Inflammatory macrophage treated with lipopolysaccharide for 1 hour (primary cell): ENCODE results near the gene PDX1.
"Not testable (repeated sequence)": the region's sequence is repeated elsewhere in the genome, so short reads cannot be mapped to it uniquely, and the experiment has no call there.

Experiments
- DNase-seq, 2 donors: peaks; one replicate each; pipeline ENCODE4 v3.0.0-alpha.2; 2020 to 2022

The PDX1 gene

DNA sequence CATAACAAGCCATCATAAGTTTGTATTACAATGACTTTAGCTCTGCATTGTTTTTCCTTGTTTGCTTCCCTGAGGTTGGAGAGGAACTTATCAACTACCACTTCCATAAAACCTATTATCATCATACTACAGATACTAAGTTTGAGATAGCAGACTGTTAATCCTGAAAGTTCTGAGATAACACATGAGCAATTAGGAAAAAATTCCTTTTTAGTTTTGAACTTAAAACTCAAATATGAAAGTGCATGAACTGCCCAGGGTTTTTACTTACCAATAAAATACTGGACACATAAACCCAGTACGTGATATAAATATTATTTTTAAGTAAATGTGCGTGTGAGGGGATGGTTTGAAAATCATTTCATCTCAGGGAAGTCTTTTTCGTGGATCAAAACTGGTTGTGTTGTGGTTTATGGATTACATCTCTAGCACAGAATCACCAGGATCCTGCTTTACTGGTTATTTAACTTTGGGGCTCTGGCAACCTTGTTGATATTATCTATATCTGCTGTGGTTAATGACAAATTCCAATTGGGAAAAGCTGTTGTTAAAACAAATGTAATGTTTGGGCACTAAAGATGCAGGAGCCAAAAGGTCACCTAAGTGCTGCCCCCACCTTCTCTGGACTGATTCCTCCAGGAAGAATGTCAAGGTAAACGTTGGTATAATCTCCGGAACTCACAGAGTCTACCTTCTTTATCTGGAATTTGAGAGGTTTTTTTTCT is 36.9 kb downstream of the PDX1 start:
- no peak for DNase-seq

DNA sequence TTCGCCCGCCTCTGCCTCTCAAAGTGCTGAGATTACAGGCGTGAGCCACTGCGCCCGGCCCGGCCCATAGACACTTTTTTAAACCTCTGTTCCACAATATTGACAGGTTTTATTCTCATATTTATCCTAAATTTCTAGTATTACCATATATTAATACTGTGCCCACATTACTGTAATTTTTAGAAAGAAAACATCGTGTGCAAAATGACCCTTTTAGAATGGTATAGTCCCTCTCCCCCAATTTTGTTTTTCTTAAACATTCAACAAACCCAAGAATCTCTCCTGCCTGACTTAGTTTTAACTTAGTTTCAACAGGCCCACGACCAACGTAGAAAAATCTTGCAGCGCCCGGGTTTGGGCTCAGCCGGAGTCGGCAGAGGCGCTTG is 40.2 kb downstream of the PDX1 start:
- no peak for DNase-seq

DNA sequence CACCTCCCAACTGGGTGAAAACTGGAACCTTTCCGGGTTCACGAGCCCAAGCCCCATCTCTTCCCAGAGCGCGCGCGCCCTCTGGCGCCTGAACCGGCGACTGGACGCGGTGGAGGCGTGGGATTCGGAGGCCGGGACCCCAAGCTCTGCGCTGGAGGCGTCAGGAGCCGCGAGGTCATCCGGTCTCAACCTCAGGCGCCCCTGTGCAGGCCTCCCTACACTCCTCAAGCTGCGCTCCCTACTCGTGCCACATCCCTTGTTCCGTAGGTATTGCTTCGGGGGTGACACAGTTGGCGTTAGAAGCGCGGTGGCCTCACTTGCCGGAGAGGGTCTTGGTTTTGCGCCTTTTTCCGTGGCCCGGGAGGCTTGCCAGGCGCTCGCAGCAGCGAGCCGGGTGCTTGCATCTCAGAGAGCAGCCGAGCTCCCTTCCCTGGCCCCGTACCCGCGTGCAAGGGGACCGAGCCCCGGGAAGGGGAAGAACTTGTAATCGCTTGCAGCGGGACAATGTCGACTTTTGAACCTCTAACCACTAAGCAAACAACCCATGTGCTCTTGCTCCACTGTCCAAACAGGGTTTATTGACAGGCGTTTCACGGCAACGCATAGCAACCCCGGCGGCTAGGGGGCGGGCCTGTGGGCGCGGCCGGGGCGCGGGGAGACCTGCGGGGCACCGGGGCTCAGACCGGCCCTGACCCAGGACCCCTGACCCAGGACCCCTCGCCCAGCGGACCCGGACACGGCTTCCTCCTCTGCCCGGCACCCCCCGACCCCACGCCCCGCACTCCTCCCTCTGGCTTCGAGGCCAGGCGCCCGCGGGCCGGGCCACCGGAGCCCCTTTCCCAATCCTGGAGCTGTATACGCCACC is 40.8 kb downstream of the PDX1 start:
- DNase-seq: peak; percentile 27 to 62

DNA sequence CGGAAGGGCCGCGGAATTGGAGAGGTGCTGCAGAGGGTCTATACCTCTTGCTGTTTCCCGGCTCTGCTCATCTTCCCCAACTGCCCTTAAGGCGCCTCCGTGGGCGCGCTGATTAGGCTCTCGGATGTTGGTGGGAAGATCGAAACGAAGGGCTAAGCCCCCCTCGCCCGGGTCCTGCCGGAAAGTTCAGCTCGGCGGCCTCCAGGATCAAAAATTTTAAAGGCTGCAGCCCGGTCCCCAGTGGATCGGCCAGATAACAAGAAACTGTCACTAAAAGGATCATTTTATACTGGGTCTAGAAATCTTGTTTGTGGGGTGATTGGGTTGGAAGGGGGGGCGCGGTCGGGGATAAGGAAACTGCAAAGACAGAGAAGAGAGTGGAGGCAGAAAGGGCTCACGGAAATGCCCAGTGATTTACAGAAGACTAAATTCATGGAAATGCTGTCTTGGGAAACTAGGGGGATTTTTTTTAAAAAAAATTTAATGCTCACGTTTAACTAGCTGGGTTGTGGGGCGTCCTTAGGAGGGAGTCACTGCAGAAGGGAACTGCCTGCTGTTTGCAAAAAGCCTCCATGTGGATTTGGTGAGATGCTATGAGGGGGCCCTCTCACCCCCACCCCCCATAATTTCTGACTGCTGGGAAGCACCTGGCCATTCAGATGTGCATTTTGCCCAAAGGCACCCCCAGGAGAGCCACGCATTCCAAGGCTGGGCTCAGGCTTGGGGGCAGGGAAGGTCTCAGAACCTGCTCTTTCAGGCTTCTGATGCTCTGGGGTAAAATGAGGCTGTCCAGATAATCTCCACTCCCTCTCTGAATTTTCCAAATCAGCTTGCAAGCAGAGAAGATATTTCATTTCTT is 41.7 kb downstream of the PDX1 start:
- DNase-seq: peak; percentile 39 to 41

DNA sequence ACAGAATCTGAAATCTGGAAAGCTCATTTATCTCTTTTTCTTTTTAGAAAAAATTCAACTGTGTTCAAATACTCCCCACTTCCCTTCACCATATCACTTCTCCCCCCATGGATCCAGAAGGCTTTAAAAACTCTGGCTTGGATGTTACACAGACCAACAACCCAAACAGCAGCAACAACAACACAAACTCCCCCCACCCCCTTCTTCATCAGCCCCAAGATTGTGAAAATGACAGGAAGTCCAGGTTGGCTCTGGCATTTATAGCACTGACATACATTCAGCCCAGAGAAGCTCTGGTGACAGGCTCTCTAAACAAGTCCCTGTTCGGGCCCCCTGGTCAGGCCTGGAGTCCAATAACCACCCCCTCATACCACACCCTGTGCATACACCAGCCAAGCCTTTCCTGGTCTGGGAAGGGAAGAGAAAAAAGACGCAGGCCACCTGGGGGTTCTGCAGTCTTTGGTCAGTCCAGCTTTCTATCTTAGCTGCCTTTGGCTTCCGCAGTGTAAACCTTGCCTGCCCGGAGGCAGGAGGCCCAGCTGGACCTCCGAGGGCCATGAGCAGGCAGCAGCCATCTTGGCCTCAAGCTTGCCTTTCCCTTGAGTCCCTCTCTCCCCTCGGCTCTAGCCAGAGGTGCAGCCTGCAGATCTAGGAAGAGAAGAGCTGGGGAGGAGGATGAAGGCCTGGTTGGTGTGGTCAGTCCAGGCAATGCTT is 42.5 kb downstream of the PDX1 start:
- DNase-seq: no peak

DNA sequence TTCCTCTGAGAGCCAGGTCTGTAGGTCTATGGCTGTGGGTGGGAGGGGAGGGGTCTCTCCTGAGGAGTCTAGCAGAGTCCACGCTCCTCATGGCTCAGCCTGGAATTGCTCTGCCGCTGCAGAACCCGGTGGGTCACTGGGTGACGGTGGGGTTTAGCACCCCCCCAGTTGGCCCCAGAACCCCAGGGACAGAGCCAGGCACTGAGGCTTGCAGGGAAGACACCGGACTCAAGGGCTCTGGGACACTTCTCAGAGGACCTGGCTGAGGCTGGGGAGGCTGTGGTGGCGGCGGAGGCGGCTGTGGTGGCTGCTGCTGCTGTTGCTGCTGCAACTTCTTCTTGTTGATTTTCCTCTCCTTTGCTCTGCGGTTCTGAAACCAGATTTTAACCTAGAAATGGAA is 43.2 kb downstream of the PDX1 start:
- DNase-seq: no peak

DNA sequence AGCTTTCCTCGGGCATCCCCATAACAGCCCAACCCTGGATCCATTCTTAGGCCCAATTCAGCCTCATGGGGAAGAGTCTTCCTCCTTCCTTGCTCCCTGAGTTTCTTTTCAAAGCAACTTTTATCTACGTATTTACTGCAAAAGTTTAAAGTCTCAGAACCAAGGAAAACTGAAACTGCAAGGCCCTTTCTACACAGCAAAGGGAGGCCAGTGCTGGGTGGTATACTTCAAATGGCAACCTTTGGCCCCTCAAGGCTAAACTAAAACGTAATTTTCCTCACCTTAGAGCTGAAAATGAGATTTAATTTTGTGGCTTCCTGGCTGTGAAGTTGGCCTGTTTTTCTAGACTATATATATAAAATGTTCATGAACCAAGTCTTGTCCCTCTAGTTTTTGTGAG is 43.7 kb downstream of the PDX1 start:
- DNase-seq: no peak

DNA sequence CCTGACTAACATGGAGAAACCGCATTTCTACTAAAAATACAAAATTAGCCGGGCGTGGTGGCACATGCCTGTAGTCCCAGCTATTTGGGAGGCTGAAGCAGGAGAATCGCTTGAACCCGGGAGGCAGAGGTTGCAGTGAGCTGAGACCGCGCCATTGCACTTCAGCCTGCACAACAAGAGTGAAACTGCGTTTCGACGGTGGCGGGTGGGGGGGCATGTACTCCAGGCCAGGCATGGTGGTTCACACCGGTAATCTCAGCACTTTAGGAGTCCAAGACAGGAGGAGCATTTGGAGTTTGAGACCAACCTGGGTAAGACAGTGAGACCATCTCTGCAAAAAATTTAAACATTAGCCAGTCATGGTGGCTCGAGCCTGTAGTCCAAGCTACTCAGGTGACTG is 44.4 kb downstream of the PDX1 start:
- not testable (repeated sequence) for DNase-seq

DNA sequence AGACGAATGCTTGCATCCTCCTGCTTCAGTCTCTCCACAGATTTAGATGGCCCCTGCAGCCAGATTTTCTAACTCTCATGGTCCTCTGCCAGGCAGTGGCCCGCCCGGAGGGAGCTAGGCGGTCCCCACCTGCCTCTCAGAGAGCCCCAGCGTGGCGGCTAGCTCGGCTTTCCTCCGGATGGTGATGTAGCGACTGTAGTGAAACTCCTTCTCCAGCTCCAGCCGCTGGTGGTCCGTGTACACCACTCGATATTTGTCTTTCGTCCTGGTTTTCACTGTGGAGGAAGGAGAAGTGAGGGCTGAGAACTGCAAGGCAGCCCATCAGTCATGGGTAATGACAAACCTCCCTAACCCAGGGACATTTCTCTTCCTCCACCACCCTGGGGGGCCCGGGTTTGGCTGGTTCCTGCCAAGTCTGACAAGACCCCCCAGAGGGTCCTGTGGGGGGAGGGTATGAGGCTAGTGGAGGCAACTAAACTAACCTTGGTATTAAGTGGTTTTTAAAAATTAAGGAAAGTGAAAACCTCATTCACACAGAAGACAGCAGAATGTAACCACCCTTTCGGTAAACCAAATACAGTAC is 45.0 kb downstream of the PDX1 start:
- no peak for DNase-seq

DNA sequence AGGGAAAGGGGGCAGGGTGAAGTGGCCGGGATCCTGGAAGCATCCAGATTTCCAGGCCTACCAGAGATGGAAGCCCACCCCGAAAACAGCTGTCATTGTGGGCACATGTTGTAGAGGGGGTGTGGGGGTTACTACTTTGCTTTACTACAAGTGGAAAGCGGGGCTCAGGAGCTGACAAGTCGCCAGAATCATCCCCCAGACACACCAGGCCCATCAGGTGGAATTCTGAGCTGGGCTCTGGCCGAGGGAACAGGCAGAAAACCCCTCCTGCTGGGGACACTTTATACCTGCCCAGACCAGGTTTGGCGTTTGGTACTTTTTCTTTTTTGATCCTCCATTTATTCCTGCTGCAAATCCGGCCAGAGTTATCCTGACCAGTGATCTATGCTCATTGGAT is 45.5 kb downstream of the PDX1 start:
- DNase-seq: no peak

DNA sequence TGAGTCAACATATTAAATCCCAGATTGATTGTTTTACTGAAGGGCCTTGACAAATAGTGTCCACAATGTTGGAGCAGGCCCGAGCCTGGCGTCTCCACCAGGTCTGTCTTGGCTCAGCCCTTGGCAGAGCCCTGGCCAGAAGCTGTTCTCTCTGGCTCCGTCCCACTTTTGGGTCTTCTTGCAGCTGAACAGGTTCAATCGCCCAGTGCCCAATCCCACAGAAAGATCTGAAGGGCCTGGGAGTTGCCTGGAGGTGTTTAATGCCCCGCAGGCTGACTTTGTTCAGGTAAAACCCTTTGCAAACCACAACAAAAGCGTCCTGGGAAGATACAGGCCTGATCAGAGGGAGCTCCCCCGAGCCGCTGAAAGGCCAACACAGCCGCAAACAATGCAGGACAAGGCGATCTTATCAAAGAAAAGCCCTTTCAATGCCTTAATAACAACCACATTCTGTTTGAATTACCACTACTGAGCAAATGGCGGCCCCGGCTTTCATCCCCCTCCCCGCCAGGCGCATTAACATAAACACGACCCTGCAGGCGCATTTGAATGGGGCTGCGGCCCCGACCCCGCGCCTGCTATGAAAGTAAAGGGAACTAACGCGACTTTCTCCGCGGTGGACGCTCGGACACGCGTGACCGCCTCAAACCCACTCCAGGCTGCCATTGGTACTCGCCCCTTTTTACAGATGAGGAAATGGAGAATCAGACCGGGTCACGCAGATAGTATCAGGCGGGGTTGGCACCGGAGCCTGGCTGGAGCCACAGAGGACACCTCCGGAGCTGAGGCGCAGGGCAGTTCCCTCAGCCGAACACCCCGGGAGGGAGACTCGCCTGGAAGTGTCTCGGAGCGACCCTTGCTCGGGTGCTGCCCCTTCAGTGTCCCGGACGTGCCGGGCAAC is 46.2 kb downstream of the PDX1 start:
- no peak for DNase-seq

DNA sequence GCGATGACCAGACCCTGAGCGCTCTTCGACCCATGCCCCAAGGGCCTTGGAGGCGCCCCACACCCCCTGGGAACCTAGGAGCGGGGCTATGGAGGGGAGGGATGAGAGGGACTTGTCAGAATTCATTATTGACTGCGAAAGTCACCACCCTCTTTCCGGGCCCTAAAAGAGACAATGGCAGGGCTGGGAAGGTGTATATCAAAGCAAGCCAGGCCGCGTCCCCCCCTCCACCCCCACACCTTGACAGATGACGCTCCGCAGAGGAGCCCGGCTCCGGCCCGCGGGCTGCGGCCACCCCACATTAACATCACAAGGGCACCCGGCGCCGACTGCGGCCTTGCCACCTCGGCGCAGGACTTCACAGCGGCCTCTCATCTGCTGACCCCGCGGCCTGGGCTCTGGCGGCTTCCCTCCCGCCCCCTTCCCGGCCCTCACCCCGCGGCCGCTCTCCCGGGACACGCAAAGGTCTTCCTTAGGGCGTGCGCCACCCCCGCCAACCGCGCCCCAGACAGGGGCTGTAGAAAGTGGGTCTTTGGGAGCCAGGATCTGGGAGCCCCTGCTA is 46.9 kb downstream of the PDX1 start:
- no peak for DNase-seq

DNA sequence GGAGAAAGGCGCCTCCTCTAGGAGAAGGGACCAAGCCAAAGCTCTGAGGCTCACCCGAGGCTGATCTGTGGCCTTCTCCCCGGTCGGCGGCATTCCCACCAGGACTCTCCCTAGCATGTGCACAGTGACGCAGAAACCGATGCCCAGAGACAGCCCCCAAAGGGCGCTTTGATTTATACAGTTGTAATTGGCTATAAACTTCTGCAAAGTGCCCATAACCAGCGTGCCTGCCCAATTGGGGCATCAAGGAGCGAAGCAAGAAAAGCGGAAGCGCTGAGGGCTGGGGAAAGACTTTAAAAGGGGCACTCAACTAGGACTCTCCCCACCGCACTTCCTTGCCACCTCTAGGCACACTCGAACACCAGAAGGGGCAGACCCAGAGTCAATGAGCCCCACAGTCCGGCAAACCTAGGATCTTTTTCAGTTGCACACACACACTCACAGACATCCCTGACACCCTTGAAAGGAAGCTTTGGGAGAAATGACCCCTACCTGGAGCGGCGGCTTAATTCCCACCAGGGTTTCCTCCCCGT is 47.5 kb downstream of the PDX1 start:
- DNase-seq: peak in 1 of 2 donors; percentile 16

DNA sequence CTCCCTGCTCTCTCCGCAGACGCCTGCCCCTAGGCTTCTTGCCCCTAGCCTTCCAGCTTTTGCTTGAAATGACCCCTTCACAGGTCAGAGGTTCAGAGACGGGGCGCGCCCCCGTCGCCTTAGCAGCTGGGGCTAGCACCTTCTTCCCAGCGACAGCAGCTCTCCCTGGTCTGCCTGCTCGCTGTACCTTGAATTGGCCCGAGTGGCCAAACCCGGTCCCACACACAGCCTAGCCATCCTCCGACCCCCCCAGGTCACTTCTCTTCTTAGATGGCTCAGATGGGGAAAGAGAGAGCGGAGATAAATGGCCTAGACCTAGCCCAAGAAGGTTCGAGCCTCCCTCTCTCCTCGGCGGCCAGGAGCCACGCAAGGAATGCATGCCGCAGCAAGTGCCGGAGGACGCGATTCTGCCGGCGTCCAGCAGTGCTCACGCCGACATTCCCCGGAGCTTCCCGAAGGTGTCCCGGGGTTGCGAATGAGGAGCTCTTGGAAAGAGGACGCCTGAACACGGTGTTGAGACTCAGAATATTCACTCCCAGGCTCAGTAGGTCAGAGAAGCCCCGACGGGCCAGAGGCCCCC is 48.0 kb downstream of the PDX1 start:
- DNase-seq: no peak

DNA sequence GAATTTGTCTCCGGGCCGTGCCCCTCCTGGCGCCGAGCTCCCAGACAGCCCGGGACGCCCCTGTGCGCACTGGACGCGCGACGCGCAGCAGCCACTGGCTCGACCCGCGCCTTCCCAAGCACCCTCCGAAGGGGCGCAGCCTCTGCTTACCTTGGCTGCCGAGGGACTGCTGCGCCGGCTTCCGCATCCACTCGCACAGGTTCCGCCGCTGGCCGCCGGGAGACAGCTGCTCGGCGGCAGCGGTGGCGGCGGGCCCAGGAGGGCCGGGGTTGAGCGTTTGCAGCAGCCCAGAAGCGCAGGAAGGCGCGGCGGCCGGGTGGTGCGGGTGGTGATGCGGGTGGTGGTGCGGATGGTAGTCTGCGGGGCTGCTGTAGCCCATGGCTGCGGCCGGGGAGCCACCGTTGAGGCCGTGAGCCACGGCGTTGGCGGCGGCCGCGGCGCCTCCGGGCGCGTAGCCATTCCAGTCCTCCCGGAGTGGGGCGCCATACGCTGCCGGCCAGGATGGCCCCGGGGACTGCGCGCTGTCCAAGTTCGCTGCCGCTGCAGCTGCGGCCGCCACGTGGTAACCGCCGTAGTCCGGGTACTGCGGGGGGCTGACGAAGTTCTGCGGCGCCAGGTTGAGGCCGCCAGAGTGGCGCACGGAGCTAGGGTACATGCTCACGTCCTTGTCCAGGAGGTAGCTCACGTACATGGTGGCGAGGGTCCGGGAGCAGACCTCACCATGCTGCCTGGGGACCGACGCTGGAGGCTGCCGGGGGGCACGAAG is 48.7 kb downstream of the PDX1 start:
- no peak for DNase-seq

DNA sequence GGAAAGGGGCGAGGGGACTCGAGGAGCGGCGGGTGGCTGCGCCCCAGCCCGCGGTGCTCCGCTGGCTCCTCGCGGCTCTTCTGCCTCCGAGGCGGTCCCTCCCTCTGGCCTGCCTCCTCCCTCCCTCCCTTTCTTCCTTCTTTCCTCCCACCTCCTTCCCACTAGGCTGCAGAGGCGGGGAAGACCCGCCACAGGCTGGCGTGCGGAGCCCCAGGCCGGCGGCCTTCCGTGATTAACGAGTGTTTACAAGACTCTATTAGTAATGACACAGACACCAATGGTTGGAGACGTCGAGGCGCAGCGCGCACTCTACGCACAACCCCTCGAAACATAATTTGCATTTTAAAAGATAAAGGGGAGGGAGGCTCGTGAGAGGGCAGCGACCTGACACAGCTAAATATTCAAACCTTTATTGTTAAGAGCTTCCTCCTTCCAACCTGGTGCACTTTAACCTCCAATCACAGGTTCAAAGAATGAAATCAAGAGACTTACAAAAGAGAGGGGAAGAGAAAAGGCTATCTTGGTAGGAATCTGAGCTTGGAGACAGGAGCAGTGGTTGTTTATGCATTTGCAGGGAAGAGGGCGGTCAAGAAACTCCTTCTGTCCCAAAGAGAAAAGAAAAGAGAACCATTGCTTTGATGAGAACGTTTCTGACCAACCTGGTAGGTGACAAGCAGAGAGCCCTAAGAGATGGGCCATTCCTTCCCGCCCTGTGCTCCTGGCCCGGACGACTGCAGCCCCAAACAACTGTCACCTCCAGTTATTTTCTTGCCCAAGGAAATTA is 49.5 kb downstream of the PDX1 start, which contains the start of gene CDX2:
Gene CDX2, minus strand, starts transcription at position 234 of the 784 bp plus-strand sequence. CDS start 309 bp downstream, outside the sequence.
- DNase-seq: no peak

DNA sequence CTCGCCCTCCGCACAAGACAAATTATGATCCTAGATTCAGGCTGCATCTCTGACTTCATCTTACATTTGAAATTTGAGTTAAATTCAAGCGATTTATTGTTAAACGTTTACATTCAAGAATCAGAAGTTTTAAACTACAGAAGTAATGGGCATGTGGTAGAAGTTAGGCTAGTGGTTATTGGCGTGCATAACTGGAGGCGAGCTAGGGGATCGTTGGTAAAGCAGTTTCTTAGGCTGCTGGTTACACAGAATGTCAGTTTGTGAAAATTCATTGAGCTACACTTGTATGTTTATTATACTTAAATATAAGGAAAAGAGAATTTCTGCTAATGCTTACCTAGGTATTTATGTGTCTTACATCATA is 50.0 kb downstream of the PDX1 start:
- no peak for DNase-seq
